Panc1 (cell line): ENCODE results near the gene CDK6.

Experiments
- CTCF ChIP-seq: fragments of 450-650 bp; IDR thresholded peaks from 2 replicates; pipeline ENCODE4 v1.5.1; 2017; ENCODE audit warnings: mild to moderate bottlenecking
- POLR2AphosphoS5 ChIP-seq: IDR thresholded peaks from 2 replicates; pipeline ENCODE4 v1.6.1; 2012; ENCODE audit warnings: mild to moderate bottlenecking, low read depth, low read length, moderate library complexity
- REST ChIP-seq, 2 experiments: IDR thresholded peaks; 2 replicates each; pipeline ENCODE4 v1.6.1; 2011 to 2012; ENCODE audit warnings: low read depth in 2 of 2, control low read depth in 1 of 2, low read length in 1 of 2, mild to moderate bottlenecking in 1 of 2, moderate library complexity in 1 of 2; ENCODE audit not compliant: insufficient read depth in 1 of 2

GRCh38 chr7:92694211-92694610 lies 142.2 kb downstream of the CDK6 start:
- no peak for TF ChIP-seq CTCF
- no peak for TF ChIP-seq POLR2AphosphoS5
- no peak for TF ChIP-seq REST (IDR thresholded peaks at IDR 0.05; ENCODE audit: insufficient read depth in 1 of 2, low read depth in 2 of 2, low read length in 1 of 2)
